H9 (cell line): ENCODE measurements around the gene ZDHHC1. TPM values are rescaled to one million over a fixed set of nuclear protein-coding genes. Genes with fewer than 3 reads are reported as not detected.

Experiments
- DNase-seq: peaks from one replicate; pipeline ENCODE4 v3.0.0-alpha.2; 2017
- H2AFZ ChIP-seq: one replicate; pipeline ENCODE4 v1.6.1; 2013; ENCODE audit warnings: mild to moderate bottlenecking, low read length, control low read depth, moderate library complexity
- H2AK5ac ChIP-seq: 2 replicates; pipeline ENCODE4 v1.6.1; 2013; ENCODE audit warnings: low read length, control low read depth, mixed read lengths; ENCODE audit not compliant: insufficient read length
- H2BK120ac ChIP-seq: one replicate; pipeline ENCODE4 v1.6.1; 2013; ENCODE audit warnings: low read depth, mild to moderate bottlenecking, low read length, control low read depth, inconsistent platforms; ENCODE audit not compliant: poor library complexity, severe bottlenecking
- H2BK12ac ChIP-seq: 2 replicates; pipeline ENCODE4 v1.6.1; 2013; ENCODE audit warnings: low read length, control low read depth, mixed read lengths, low read depth; ENCODE audit not compliant: insufficient read length
- H2BK15ac ChIP-seq: 2 replicates; pipeline ENCODE4 v1.6.1; 2013; ENCODE audit warnings: low read depth, low read length, control low read depth
- H2BK20ac ChIP-seq: one replicate; pipeline ENCODE4 v1.6.1; 2013; ENCODE audit warnings: low read depth, mild to moderate bottlenecking, low read length, control low read depth, inconsistent platforms; ENCODE audit not compliant: poor library complexity, severe bottlenecking
- H2BK5ac ChIP-seq: 2 replicates; pipeline ENCODE4 v1.6.1; 2013; ENCODE audit warnings: low read length, control low read depth, mixed read lengths; ENCODE audit not compliant: insufficient read length
- H3K14ac ChIP-seq: 2 replicates; pipeline ENCODE4 v1.6.1; 2013; ENCODE audit warnings: low read length, control low read depth; ENCODE audit not compliant: insufficient read depth
- H3K18ac ChIP-seq: 2 replicates; pipeline ENCODE4 v1.6.1; 2013; ENCODE audit warnings: low read depth, mild to moderate bottlenecking, mixed read lengths, low read length, control low read depth; ENCODE audit not compliant: insufficient read length
- H3K23ac ChIP-seq: 2 replicates; pipeline ENCODE4 v1.6.1; 2013; ENCODE audit warnings: low read length, control low read depth, mixed read lengths, low read depth; ENCODE audit not compliant: insufficient read length
- H3K23me2 ChIP-seq: 2 replicates; pipeline ENCODE4 v1.6.1; 2013; ENCODE audit warnings: low read depth, mild to moderate bottlenecking, mixed read lengths, low read length, control low read depth; ENCODE audit not compliant: insufficient read length, poor library complexity, severe bottlenecking
- H3K27ac ChIP-seq: 2 replicates; pipeline ENCODE4 v1.5.1; 2013; ENCODE audit warnings: low read length, control low read depth, mixed read lengths, low read depth; ENCODE audit not compliant: insufficient read length
- H3K27me3 ChIP-seq: 2 replicates; pipeline ENCODE4 v1.6.1; 2013; ENCODE audit warnings: low read length, control low read depth, inconsistent platforms; ENCODE audit not compliant: insufficient read depth
- H3K4ac ChIP-seq: 2 replicates; pipeline ENCODE4 v1.6.1; 2013; ENCODE audit warnings: low read depth, mild to moderate bottlenecking, control low read depth, inconsistent platforms, low read length, moderate library complexity
- H3K4me1 ChIP-seq: 2 replicates; pipeline ENCODE4 v1.6.1; 2013; ENCODE audit warnings: low read length, control low read depth, inconsistent platforms; ENCODE audit not compliant: insufficient read depth
- H3K4me2 ChIP-seq: 2 replicates; pipeline ENCODE4 v1.6.1; 2013; ENCODE audit warnings: low read length, control low read depth, mixed read lengths; ENCODE audit not compliant: insufficient read length, insufficient read depth
- H3K56ac ChIP-seq: 2 replicates; pipeline ENCODE4 v1.6.1; 2013; ENCODE audit warnings: low read depth, mild to moderate bottlenecking, mixed read lengths, low read length, control low read depth; ENCODE audit not compliant: insufficient read length
- H3K79me1 ChIP-seq: 2 replicates; pipeline ENCODE4 v1.6.1; 2013; ENCODE audit warnings: low read depth, mild to moderate bottlenecking, moderate library complexity, low read length, control low read depth, inconsistent platforms; ENCODE audit not compliant: insufficient read depth, poor library complexity, severe bottlenecking
- H3K79me2 ChIP-seq: 2 replicates; pipeline ENCODE4 v1.6.1; 2013; ENCODE audit warnings: low read length, control low read depth, inconsistent platforms; ENCODE audit not compliant: insufficient read depth
- H3K9ac ChIP-seq: 2 replicates; pipeline ENCODE4 v1.6.1; 2013; ENCODE audit warnings: low read length, control low read depth, mixed read lengths; ENCODE audit not compliant: insufficient read length; ENCODE audit errors: extremely low read depth
- H3K9me3 ChIP-seq: one replicate; pipeline ENCODE4 v1.6.1; 2013; ENCODE audit warnings: low read depth, low read length, inconsistent platforms; ENCODE audit not compliant: control insufficient read depth
- H3T11ph ChIP-seq: one replicate; pipeline ENCODE4 v1.6.1; 2013; ENCODE audit warnings: mild to moderate bottlenecking, low read length, control low read depth, inconsistent platforms
- H4K20me1 ChIP-seq: one replicate; pipeline ENCODE4 v1.6.1; 2013; ENCODE audit not compliant: control insufficient read depth, insufficient read length, insufficient read depth
- H4K5ac ChIP-seq: 2 replicates; pipeline ENCODE4 v1.6.1; 2013; ENCODE audit warnings: low read depth, mild to moderate bottlenecking, mixed read lengths, low read length, control low read depth; ENCODE audit not compliant: insufficient read length
- H4K8ac ChIP-seq: replicated peaks from 2 replicates; pipeline ENCODE4 v1.6.1; 2013; ENCODE audit warnings: low read length, control low read depth, mixed read lengths, low read depth; ENCODE audit not compliant: insufficient read length
- H4K91ac ChIP-seq: 2 replicates; pipeline ENCODE4 v1.6.1; 2013; ENCODE audit warnings: low read depth, mild to moderate bottlenecking, moderate library complexity, mixed read lengths, low read length, control low read depth; ENCODE audit not compliant: insufficient read length
- H3K27ac Mint-ChIP-seq, 3 experiments: 2 replicates in 2 of 3; 3 replicates in 1 of 3; pipeline ENCODE4 v1.8.0; 2020 to 2021; ENCODE audit warnings: mixed read lengths in 3 of 3, mild to moderate bottlenecking in 1 of 3, moderate library complexity in 1 of 3
- H3K27me3 Mint-ChIP-seq: 2 replicates; pipeline ENCODE4 v1.8.0; 2021; ENCODE audit warnings: low read depth, mild to moderate bottlenecking, moderate library complexity, mixed read lengths
- H3K36me3 Mint-ChIP-seq, 3 experiments: 2 replicates in 2 of 3; 3 replicates in 1 of 3; pipeline ENCODE4 v1.8.0; 2020 to 2021; ENCODE audit warnings: low read depth in 3 of 3, mixed read lengths in 3 of 3; ENCODE audit not compliant: insufficient read depth in 1 of 3
- H3K4me1 Mint-ChIP-seq, 2 experiments: 2 replicates each; pipeline ENCODE4 v1.8.0; 2020; ENCODE audit warnings: mixed read lengths in 2 of 2
- H3K4me3 Mint-ChIP-seq, 2 experiments: 2 replicates in 1 of 2; 3 replicates in 1 of 2; pipeline ENCODE4 v1.8.0; 2020 to 2021; ENCODE audit warnings: mild to moderate bottlenecking in 2 of 2, mixed read lengths in 2 of 2, moderate library complexity in 1 of 2
- H3K9me3 Mint-ChIP-seq, 2 experiments: 2 replicates in 1 of 2; 3 replicates in 1 of 2; pipeline ENCODE4 v1.8.0; 2020; ENCODE audit warnings: mild to moderate bottlenecking in 2 of 2, mixed read lengths in 2 of 2, moderate library complexity in 1 of 2
- CTCF ChIP-seq: fragments of 200-600 bp; sonication (generic); conservative IDR thresholded peaks from 3 replicates; pipeline ENCODE4 v1.8.0; 2021; ENCODE audit warnings: antibody characterized with exemption, mild to moderate bottlenecking
- WGBS: extraction: QIAGEN DNeasy Blood & Tissue Kit; methylation state at CpG from one replicate; pipeline ENCODE4 v1.1.7; 2013; ENCODE audit warnings: missing lambda C conversion rate, low lambda C conversion rate, mixed read lengths; ENCODE audit not compliant: insufficient read length; ENCODE audit errors: extremely low coverage; 5-methylcytosine and 5-hydroxymethylcytosine counted together
- total RNA-seq: library from RNA; stranded (reverse); gene quantifications from 2 replicates; pipeline ENCODE4 v1.2.1, GENCODE V29; 2021

ZDHHC1 gene
- total RNA-seq, 1 experiment from 2014 or later, result 3.7 TPM

- Histone ChIP-seq H3K27me3 (no peaks in the 10 kb centered on the region), H3K79me2 (no peaks in the 10 kb centered on the region), H3K23ac (no peak overlapping the region), H4K91ac (no peak overlapping the region), H2BK20ac (no peak overlapping the region), H3K4ac (no peak overlapping the region), H3K9ac (no peak overlapping the region), H3T11ph (no peak overlapping the region), H3K9me3 (no peaks in the 10 kb centered on the region), H2BK120ac (no peak overlapping the region), H2BK5ac (no peak overlapping the region), H4K8ac (no peak overlapping the region), H3K14ac (no peak overlapping the region), H3K4me1 (no peaks in the 10 kb centered on the region), H3K56ac (no peak overlapping the region), H3K18ac (no peak overlapping the region), H2BK12ac (no peak overlapping the region), H2BK15ac (no peak overlapping the region), H3K23me2 (no peaks in the 10 kb centered on the region), H4K5ac (no peak overlapping the region), H3K4me2 (no peak overlapping the region), H2AFZ (no peak overlapping the region), H3K27ac (no peak overlapping the region), H2AK5ac (no peak overlapping the region), H3K79me1 (no peaks in the 10 kb centered on the region), H4K20me1 (no peaks in the 10 kb centered on the region)
- H3K27me3 Mint-ChIP-seq, result no peaks in the 10 kb centered on the region
- no peak for TF ChIP-seq CTCF
- peak overlapping the region in 1 of 3 experiments; percentile 93; a peak in 2 of 7 replicates for H3K27ac Mint-ChIP-seq
- peaks cover 3 to 6% of the 10 kb centered on the region in 2 experiments for H3K4me1 Mint-ChIP-seq
- no peak overlapping the region; a peak in 1 of 5 replicates for H3K4me3 Mint-ChIP-seq
- no peaks in the 10 kb centered on the region for H3K36me3 Mint-ChIP-seq
- H3K9me3 Mint-ChIP-seq, result no peaks in the 10 kb centered on the region
- no peak for DNase-seq
- whole genome bisulfite sequencing, result no CpG with 5 or more reads among the region's 7 CpGs
These were observed 43.0 kb upstream of the ZDHHC1 start for GRCh38 chr16:67459066-67459860.
